Ishikawa (cell line): Measurements from ENCODE around the gene ADGRL2.

Source experiments
- CEBPB ChIP-seq: IDR thresholded peaks from 2 replicates; pipeline ENCODE4 v1.6.1; 2012
- CREB1 ChIP-seq: IDR thresholded peaks from 2 replicates; pipeline ENCODE4 v1.6.1; 2012; ENCODE audit warnings: low read depth
- EGR1 ChIP-seq: IDR thresholded peaks from 2 replicates; pipeline ENCODE4 v1.6.1; 2012
- EP300 ChIP-seq: IDR thresholded peaks from 2 replicates; pipeline ENCODE4 v1.6.1; 2012; ENCODE audit warnings: borderline replicate concordance
- FOXM1 ChIP-seq: IDR thresholded peaks from 2 replicates; pipeline ENCODE4 v1.6.1; 2012; ENCODE audit warnings: low read depth, borderline replicate concordance
- MAX ChIP-seq: IDR thresholded peaks from 2 replicates; pipeline ENCODE4 v1.6.1; 2012
- NFIC ChIP-seq: IDR thresholded peaks from 2 replicates; pipeline ENCODE4 v1.6.1; 2012
- RAD21 ChIP-seq: IDR thresholded peaks from 2 replicates; pipeline ENCODE4 v1.6.1; 2012; ENCODE audit warnings: low read depth
- REST ChIP-seq: IDR thresholded peaks from 2 replicates; pipeline ENCODE4 v1.6.1; 2012; ENCODE audit warnings: low read depth, mild to moderate bottlenecking
- TAF1 ChIP-seq: IDR thresholded peaks from 2 replicates; pipeline ENCODE4 v1.6.1; 2012; ENCODE audit warnings: low read depth, mild to moderate bottlenecking
- TCF12 ChIP-seq: IDR thresholded peaks from 2 replicates; pipeline ENCODE4 v1.6.1; 2012; ENCODE audit warnings: low read depth
- TEAD4 ChIP-seq: IDR thresholded peaks from 2 replicates; pipeline ENCODE4 v1.6.1; 2012
- USF1 ChIP-seq: IDR thresholded peaks from 2 replicates; pipeline ENCODE4 v1.6.1; 2012
- YY1 ChIP-seq: IDR thresholded peaks from 2 replicates; pipeline ENCODE4 v1.6.1; 2012; ENCODE audit warnings: low read depth
- ZBTB7A ChIP-seq: IDR thresholded peaks from 2 replicates; pipeline ENCODE4 v1.6.1; 2012; ENCODE audit warnings: low read depth

The ADGRL2 gene

GRCh38 chr1:81800695-81801650, at the start of gene ADGRL2:
ADGRL2 (plus strand) TSS chr1:81800934; CDS start chr1:81836985, 36,051 bp downstream.
- no peak for TF ChIP-seq FOXM1
- no peak for TF ChIP-seq REST
- TF ChIP-seq YY1, result 0 out of 2 replicates have a peak, but pooled peaks have one; percentile 42
- TF ChIP-seq TCF12, result peak; percentile 23; the same call in 1 of the 2 replicates
- TF ChIP-seq RAD21, result peak; percentile 7; the same call in 1 of the 2 replicates
- no peak for TF ChIP-seq NFIC
- peak; percentile 48; the same call in 1 of the 2 replicates for TF ChIP-seq ZBTB7A
- peak; percentile 45 for TF ChIP-seq MAX
- TF ChIP-seq TAF1, result peak; percentile 88
- TF ChIP-seq EP300, result peak; percentile 22; the same call in 1 of the 2 replicates
- peak; percentile 54 for TF ChIP-seq TEAD4

GRCh38 chr1:81752840-81753239, 47.9 kb upstream of the ADGRL2 start:
- TF ChIP-seq YY1 (no peak), FOXM1 (no peak), REST (no peak), NFIC (no peak), EGR1 (no peak), ZBTB7A (no peak), CEBPB (no peak), USF1 (no peak), TAF1 (no peak), TEAD4 (no peak), CREB1 (no peak), EP300 (no peak)

- TF ChIP-seq EGR1, result no peak
- no peak for TF ChIP-seq ZBTB7A
- TF ChIP-seq RAD21, result no peak
- TF ChIP-seq NFIC, result no peak
- no peak for TF ChIP-seq TAF1
- TF ChIP-seq FOXM1, result no peak
- no peak for TF ChIP-seq TCF12
- TF ChIP-seq USF1, result no peak
Observed at GRCh38 chr1:81754424-81754823, 46.3 kb upstream of the ADGRL2 start.

GRCh38 chr1:81756872-81757271, 43.9 kb upstream of the ADGRL2 start:
- no peak for TF ChIP-seq USF1
- TF ChIP-seq TCF12, result no peak
- no peak for TF ChIP-seq CREB1
- TF ChIP-seq YY1, result no peak
- no peak for TF ChIP-seq RAD21
- TF ChIP-seq ZBTB7A, result no peak
- no peak for TF ChIP-seq CEBPB
- no peak for TF ChIP-seq MAX
- no peak for TF ChIP-seq TAF1
- no peak for TF ChIP-seq EGR1
- TF ChIP-seq REST, result no peak
- no peak for TF ChIP-seq TEAD4
- TF ChIP-seq EP300, result no peak
- TF ChIP-seq NFIC, result no peak
- TF ChIP-seq FOXM1, result no peak
